Amniotic stem cell (primary cell): ENCODE data around the gene ASPRV1.

ENCODE experiments used
- DNase-seq: peaks from one replicate; lab custom pipeline; 2025; lab: John Stamatoyannopoulos, UW

Gene ASPRV1

DNA sequence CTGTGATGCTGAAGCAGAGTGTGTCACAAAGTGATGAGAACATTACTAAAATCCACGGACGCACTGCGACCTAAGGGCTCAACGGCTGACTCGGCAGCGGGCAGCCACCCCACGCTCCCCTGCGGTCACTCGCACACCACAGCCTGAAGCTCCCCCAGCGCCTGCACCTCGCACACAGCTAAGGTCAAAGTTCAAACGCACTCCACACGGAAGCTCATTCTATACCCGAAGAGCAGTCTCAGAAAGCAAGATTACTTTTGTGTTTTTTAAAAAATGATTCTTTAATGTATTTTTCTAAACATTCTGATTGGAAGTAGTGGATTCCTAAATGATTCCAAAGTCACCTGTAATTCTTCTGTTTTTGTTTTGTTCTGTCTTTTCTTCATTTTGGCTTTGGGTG, 21.7 kb downstream of the ASPRV1 start:
- no peak for DNase-seq

DNA sequence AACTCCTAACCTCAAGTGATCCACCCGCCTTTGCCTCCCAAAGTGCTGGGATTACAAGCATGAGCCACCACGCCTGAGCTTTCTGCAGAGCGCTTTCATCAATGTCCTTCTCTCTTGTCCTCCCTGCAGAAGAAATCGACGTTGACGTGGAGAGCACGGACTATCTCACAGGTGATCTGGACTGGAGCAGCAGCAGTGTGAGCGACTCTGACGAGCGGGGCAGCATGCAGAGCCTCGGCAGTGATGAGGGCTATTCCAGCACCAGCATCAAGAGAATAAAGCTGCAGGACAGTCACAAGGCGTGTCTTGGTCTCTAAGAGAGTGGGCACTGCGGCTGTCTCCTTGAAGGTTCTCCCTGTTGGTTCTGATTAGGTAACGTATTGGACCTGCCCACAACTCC, 23.5 kb downstream of the ASPRV1 start:
- no peak for DNase-seq

DNA sequence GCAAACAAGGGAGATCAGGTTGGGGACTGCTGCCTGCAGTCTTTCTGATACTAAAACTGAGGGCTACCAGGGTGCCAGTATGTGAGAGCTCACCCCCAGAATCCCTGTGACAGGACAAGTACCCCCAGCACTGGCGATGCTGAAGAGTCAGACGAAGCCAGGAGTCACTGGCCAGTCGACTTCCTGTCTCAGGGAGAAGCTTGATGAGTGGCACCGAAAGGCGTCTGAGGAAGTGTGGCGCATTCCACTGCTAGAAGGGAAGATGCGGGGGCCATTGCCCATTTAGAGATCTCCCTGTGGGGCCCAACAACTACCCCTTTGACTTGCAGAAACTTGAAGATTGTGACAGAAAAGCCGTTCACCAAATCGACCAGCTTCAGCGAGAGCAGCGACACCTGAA, 24.5 kb downstream of the ASPRV1 start:
- DNase-seq: no peak

DNA sequence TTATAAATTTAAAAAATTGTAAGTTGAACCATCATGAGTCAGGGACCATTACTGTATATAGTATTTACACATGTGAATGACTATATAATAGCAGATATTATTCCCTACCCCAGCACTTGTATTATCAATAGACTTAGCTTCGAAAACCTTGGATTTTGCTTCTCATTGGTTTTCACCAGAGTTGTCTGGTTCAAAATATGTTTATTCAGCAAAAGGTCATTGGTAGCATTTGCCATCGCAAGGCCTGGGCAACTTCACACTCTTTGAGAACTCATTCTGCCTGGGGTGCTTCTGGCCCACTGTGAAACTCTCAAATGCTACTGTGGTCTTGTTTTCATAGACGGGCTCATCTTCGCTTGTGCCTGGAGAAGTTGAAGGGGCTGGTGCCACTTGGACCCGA, 26.4 kb downstream of the ASPRV1 start:
- no peak for DNase-seq

DNA sequence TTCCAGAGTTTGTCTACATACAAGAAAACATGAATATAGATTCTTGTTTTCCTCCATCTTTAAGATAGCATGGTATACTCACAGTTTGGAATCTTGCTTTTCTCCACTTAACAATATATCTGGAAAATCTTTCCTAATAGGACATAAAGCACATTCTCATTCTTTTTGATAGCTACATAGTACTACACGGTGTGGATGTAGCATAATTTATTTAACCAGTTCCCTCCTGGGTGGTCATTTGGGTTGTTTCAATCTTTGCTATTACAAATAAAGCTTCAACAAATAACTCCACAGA, 26.9 kb downstream of the ASPRV1 start:
- DNase-seq: no peak

DNA sequence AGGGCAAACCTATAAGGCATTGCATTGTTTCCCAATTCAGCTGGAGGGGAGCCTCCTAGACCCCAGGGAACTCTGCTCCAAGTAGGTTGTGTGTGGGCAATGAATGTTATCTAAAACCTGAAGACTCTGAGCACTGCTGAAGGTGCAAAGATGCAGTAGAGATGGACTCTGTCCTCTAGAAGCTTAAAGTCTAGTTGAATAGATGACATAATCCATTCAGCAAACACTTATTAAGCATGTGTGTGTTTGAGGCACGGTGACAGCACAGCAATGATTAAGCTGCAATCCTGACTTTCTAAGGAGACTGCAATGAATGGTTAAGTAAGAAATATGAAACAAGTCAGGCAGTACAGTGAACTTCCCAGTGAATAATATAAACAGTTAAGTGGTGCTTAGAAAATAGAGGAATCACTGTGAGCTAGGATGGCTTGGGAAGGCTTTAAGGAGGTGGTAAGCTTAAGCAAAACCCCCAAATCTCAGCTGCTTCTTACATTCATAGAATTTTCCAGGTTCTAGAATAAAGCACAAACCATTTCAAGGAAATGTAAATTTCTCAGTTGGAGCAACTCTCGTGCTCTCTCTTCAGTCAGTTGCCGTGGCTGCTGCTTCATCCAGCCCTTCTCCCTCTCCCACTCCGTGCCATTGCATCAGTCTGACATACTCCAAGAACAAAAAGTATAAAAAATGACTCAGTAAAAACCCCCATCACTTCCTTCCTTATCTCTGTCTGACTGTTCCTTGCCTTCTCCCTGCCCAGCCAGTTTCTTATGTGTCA, 27.4 kb downstream of the ASPRV1 start:
- peak; percentile 52 for DNase-seq

DNA sequence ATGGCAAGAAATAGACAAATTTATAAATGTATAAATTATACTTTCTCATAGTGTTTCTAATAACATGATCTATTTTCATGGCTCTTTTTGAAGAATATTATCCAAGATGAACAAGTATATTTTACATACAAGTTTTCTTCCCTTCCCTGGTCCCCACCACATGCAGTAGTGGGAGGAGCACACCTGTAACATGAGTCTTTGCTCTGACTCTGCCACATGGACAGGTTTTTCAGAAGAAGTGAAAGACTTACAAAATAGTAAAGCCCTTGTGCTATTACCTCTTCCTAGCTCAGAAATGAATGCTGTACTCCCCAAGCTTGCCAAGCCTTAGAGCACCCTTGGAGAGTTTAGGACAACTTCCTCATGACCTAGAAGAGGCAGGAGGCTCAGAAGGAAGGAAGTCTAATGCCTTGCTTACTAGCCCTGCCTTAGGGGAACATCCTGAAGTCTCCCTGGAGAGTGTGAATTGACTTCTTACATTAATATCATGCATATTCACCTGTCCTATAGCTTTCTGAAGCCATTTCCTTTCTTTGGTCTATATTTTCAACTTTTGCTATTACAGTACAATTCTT, 28.1 kb downstream of the ASPRV1 start:
- DNase-seq: no peak

DNA sequence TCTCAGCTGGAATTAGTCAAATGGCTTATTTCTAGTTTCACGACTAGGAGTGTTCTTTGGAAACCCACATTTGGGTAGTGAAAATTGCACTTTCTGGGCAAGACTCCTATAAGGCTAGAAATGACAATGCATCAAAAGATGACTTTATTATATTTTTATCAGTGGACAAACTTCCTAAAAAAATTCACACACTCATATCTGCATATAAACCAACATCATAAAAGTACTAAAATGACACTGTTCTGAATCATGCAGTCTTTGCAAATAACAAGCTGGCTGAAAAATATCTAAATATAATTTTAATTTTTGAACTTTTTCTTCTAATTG, 28.9 kb downstream of the ASPRV1 start:
- DNase-seq: no peak

DNA sequence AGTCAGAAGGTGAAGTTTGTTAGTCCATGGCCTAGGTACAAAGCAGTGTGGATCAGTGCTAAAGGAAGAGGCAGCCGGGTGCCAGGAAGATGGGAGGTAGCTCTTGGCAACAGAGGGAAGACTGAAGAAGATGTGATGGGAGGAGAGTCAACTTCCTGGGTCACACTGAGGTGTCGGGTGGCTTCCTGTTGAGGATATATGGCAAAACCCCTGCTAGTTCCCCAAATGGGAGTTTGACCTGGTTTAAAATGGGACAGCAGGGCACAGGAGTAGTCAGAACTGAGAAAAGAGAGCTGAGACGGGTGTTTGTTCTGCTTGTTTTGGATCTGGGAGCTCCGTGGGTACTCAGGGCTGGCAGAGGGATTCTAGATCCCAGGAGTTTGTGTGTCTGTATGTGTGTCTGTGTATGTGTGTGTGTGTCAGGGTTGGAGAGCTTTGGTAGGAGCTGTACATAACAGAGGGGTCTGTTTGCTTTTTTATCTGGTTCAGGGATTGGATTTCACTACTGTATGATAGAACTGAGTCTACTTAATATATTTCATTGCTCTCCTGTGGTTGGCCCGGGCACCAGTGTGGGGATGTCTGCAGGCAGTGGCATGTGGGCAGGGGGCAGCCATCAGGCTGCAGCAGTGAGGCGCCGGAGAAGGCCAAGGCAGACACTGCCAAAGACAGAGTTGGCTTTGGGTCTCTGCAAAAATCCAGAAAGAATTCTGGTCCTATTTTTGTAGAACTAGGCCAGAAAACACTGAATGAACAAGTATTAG, 29.4 kb downstream of the ASPRV1 start:
- DNase-seq: no peak

DNA sequence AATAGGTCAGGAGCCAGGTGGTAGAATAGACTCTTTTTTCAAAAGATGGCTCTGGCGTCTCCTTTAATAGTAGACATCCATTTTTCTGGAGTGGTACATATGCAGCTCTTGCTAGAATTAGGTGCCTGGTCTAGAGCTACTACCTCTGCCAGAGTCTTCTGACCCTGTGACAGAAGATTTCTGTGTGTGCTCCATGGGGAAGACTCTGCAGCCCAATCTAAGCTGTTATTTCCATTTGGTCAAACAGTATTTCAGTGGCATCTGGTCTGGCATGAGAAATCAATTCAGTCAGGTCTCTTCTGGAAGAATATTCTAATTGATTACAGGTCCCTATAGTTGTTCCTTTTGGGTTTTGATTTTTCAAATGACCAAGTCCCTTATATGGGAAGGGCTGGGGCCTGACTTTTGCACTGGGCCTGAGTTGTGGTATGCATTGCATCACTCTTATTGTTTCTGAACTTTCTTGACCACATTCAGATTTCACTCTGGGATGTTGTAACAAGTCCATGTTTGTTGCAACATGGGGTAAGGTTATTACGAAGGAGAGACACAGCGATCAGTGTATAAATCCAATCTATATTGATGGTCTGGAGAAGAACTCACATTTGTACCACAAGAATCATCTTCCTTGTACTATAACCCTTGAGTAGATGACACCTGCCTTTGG, 34.4 kb downstream of the ASPRV1 start:
- DNase-seq: no peak

DNA sequence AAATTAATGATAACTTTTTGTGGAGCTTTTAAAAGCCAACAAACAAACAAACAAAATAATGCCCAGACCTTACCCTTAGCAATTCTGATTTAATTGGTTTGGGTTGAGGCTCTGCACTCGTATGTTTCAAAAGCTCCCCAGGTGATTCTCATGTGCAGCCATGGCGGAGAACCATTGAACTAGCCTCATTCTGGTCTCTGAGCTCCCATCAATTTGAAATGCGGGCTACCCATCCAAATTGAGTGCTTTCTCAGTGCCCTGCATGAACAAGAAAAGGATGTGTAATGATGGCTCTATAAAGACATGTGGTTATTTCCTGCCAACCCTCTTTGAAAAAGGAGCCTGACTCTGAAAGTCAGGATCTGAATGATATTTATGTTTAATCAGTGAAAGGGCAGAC, 38.3 kb downstream of the ASPRV1 start:
- DNase-seq: no peak

DNA sequence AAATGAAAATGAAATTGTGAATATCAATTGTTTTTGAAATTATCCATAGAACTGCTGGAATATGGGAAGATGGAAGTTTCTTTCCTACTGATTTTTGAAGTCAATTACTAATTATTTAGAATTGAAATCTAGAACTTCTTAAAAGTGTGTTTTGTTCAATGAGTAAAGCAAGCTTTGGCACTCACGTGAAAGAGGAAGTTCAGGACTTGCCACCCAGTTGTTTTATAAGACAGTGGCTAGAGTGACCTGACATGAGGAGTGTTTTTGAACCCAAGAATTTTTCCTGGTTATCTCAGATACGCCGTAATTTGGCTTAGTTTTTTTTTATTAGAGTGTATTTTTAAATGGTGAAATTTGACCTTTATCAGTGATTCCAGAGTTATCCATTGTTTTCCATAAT, 43.0 kb downstream of the ASPRV1 start:
- no peak for DNase-seq

DNA sequence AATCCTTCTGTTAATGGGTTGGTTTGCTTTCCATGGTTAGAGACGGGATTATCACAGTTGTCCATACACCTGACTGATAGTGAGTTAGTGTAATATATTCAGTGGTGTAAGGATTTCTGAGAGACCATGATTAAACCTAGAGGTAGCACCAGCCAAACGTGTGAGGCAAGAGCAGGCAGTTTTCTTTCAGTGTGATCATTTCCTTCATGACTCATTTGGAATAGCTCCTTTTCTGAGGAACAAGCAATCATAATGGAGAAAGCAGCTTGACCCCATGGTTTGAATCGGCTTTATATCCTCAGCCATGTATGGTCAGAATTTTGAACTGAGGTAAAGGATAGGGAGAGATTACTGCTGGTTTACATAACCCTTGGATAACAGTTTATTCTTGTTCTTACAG, 43.6 kb downstream of the ASPRV1 start:
- DNase-seq: peak; percentile 22

DNA sequence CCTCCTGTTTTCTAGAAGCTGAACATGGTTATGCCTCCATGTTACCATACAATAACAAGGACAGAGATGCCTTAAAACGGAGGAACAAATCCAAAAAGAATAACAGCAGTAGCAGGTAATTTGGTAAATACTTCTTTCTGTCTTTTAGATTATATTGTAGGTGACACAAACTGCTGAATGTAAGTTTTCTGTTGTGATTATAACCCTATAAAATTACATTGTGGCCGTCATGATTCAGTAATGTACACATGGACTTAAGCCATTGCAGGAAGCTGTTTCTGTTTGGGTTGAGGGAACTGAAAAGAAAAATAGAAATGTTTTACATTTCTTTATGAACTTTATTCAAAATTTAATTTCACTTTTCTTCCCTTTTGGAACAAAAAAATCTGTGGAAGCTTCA, 45.3 kb downstream of the ASPRV1 start:
- no peak for DNase-seq

DNA sequence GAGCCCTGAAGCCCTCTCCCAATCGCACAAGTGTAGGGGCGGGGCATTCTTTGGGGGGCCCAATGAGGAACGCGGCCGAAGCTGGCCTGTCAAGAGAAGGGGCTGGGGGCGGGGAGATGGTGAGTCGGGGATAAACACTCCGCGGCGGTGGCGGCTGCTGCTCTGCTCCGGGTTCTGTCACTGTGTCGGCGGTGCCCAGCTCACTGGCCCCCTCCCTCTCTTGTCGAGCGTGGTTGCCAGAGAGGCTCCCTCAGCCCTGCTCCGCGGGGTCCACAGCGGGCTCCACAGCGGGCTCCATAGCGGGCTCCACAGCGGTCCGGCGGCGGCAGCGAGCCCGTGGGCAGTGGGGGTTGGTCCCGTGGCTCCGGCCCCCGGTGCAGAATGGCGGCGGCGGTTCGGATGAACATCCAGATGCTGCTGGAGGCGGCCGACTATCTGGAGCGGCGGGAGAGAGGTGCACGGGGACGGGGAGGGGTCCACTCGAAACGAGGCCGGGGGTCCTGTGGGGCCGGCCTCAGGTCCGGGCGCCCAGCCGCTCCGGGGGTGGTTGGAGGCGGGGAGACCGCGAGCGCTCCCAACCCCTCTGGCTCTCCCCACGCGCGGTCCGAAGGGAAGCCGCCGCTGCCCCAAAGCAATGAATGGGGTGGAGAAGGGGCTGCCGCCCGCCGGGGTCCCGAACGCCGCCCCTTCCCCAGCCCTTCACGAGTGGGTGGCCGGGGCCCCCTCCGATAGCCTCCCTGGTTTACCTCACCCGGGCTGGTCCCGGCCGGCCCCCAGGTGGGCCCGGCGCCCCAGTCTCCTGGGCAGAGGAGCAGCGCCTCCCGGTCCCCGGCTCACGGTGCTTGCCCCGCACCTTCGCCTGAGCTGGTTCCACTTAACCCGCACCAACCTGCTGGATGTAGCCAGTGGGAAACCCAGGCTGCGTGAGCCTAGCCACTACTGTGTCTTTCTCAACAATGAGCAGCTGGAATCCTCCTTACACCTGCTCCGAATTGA, 46.2 kb downstream of the ASPRV1 start, which contains the start of gene MXD1:
TSS of gene MXD1 (plus strand) at position 160 of the 996 bp plus-strand sequence. CDS start at position 382, 222 bp downstream.
- no peak for DNase-seq

DNA sequence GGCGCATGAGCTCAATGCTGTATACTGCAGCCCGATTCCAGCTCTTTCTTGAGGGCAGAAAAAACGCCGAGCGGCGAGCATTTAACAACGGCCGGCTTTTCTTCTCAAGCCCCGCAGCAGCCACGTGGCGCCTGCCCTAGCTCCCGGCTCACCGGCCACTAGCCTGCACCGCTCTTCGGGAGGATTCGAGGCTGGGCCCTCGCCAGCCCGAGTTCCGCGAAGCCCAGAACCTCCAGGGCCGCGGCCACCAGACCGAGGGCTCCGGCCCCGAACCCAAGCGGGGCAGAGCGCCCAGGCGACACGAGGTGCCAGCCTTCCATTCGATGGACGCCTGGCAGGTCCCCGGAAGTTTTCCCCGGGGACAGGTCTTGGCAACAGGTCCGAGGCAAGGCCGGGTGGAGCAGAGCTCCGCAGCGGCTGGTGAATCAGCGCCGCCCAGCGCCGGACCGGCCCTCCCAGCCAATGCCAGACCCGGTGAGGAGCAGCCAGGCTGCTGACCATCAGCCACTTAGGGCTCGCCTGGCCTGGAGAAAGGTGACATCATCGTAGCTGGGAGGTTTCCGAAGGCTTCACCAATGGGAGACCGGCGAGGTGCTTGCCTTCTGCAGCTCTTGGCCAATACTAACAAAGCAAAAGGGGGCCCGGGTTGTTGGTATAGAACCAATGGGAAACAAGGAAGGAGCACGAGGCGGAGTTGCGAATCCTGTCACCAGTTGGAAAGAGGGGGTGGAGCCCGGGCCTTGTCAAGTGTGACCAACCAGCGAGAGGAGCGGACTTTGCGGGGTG, 47.1 kb downstream of the ASPRV1 start:
- peak; percentile 100 for DNase-seq

DNA sequence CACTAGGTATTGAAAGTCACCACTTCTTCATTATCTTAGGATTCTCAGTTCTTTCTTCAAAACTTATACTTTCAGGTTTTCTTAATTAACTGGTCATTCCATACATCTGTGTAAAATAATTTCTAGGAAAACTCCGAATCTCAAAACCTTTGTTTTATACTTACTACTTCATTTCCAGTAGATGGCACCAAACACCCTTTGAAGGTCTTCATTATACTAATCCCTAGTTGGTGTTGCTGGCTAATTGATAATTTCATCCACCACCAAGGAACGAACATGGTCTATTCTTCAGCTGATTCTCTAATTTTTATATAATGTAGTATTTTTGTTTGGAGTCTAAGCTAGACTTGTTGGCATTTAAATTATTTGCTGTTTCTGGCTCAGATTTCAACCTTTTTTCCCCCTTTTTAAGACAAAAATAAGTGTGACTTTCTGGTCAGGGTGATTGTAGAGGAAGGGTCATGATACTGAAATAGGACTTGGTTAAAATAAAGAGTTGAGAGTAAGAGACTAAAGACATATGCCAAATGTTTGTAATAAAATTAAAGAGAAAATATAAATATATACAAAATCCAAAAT, 49.4 kb downstream of the ASPRV1 start:
- peak; percentile 18 for DNase-seq
